GM18870 (cell line): ENCODE data around the gene KLHL26.
"Not testable (repeated sequence)": the region's sequence is repeated elsewhere in the genome, so short reads cannot be mapped to it uniquely, and the experiment has no call there.

Experiments used
- ATAC-seq: cut with Tn5 transposase; IDR thresholded peaks from one replicate; pipeline ENCODE4 v1.9.1; 2021; ENCODE audit warnings: moderate library complexity; ENCODE audit not compliant: unreplicated experiment

The KLHL26 gene

DNA sequence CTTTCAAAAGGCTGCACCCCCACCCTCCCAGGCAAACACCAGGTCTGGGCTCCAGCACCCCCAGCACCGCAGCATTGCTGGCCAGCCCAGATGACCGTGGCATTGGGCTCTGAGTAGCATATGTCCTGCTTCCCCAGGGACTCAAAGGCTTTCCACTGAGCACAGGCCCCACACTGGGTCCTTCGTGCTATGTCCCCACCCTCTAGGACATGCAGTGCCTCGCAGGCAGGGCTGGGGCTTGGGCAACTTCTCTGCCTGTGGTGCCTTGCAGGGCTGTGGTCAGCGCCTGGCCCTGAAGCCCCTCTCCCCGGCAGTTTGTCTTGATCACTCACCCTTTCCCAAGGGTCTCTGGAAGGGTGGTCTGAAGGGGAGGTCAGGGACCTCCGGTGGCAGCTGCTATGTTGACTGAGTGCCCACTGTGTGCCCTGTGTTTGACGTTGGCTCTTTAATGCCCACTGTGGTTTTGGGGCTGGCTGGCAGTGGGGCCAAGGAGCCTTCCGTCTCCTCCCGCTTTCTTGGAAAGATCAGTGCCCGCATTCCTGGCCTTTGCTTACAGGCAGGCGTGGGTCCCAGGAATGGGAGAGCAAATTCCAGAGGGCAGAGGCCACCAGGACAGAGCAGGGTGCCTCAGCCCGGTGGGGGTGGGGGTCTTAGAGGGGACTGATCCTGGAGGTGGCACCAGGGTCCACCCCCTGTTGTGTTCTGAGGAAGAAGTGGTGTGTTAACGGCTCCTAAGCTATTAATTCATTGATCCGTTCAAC lies 26.3 kb downstream of the KLHL26 start:
- ATAC-seq = no peak

DNA sequence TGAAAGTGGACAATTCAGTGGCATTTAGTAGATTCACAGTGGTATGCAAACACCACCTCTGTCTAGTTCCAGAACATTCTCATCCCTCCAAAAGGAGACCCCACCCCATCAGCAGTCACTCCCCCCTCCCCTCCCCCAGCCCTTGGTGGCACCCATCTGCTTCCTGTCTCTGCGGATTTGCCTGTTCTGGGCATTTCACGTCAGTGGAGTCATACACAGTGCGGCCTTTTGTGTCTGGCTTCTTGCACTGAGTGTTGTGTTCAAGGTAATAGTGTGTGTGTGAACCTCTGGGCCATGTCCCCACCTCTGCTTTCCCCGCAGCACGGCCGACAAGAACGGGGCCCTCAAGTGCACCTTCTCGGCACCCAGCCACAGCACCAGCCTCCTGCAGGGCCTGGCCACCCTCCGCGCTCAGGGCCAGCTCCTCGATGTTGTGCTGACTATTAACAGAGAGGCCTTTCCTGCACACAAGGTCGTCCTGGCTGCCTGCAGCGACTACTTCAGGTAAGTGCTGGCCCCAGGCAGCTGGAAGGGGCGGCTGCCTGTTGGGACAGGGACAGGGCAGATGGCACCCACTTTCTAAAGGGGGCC lies 27.2 kb downstream of the KLHL26 start:
- no peak for ATAC-seq

DNA sequence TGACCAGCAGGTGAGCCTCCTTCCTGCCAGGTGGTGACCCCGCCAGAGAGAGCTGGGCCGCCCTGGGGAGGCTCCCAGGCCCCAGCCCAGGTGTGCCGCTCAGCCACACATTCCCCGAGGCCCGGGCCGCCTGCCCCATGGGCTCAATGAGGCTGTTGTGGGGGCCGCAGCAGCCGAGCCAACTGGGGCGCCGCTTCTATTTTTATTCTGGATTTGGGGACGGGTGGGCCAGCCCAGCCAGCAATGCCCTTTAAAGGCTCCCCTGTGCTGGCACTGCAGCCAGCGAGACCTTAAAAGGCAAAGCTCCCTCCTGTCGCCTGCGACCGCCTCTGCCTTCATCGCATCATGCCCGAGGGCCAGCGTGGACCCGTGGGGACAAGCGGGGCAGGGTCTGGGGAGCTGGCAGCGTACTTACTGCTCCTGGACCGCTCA lies 29.0 kb downstream of the KLHL26 start:
- ATAC-seq = no peak

DNA sequence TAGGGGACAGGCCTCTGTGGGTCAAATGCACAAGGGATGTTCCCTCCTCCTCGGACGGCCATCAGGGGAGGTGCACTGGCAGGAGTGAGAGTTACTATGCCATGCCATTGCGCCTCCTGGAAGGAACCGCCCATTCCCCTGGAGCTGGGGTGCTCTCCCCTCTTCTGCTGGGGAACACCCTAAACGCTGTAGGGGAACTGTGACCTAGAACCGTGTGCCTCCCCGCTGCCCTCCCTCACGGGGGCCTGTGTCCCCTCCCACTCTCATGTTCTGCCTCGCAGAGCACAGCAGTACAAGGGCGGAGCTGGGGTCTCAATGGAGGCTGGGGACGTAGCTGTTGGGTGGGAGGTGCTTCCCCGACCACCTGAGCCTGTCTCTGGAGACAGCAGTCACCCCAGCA lies 29.5 kb downstream of the KLHL26 start:
- ATAC-seq = no peak

DNA sequence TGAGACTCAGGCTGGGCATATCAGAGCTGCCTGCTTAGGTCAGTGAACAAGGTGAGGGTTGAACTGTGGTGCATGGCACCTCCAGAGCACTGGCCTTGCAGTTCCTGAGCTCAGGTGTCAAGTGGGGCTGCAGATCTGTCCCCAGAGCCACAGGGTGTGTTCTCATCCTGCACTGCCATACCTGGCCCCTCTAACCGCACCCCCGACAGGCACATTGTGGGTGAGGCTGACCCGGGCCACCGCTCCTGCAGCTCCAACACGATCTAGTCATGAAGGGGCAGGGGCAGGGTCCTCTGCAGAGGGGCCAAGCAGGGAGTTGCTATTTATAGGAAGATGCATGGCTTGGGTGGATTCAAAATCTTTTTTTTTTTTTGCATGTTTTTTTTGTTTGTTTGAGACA lies 30.0 kb downstream of the KLHL26 start:
- ATAC-seq = no peak

DNA sequence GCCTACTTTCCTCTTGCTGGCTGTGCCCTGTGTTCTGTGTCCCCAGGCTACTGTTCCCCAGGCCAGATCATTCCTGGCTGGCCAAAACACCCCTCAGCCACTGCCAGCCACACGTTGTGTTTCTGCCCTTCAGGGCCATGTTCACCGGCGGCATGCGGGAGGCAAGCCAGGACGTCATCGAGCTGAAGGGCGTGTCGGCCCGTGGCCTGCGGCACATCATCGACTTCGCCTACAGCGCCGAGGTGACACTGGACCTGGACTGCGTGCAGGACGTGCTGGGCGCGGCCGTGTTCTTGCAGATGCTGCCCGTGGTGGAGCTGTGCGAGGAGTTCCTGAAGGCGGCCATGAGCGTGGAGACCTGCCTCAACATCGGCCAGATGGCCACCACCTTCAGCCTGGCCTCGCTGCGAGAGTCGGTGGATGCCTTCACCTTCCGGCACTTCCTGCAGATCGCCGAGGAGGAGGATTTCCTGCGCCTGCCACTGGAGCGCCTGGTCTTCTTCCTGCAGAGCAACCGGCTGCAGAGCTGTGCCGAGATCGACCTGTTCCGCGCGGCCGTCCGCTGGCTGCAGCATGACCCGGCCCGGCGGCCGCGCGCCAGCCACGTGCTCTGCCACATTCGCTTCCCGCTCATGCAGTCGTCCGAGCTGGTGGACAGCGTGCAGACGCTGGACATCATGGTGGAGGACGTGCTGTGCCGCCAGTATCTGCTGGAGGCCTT lies 30.9 kb downstream of the KLHL26 start:
- no peak for ATAC-seq

DNA sequence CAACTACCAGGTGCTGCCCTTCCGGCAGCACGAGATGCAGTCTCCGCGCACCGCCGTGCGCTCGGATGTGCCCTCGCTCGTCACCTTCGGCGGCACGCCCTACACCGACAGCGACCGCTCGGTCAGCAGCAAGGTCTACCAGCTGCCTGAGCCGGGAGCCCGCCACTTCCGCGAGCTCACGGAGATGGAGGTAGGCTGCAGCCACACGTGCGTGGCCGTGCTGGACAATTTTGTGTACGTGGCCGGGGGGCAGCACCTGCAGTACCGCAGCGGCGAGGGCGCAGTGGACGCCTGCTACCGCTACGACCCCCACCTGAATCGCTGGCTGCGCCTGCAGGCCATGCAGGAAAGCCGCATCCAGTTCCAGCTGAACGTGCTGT lies 31.4 kb downstream of the KLHL26 start:
- ATAC-seq = no peak

DNA sequence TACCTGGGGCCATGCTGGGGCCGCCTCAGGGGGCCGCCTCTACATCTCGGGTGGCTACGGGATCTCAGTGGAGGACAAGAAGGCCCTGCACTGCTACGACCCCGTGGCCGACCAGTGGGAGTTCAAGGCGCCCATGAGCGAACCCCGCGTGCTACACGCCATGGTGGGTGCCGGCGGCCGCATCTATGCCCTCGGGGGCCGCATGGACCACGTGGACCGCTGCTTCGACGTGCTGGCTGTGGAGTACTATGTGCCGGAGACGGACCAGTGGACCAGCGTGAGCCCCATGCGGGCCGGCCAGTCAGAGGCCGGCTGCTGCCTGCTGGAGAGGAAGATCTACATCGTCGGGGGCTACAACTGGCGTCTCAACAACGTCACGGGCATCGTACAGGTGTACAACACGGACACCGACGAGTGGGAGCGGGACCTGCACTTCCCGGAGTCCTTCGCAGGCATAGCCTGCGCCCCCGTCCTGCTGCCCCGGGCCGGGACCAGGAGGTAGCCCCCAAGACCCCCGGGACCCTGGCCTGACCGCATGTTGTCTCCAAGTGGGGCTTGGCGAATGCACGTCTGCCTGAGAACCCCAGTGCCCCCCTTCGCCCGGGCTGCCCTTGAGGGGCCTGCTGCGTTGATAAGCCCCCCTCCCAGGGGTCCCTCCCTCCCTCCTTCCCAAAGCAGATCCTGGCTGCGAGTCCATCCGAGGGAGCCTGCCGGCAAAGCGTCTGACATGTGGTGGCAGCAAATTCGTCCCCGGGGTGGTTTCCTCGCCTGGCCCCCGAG lies 32.1 kb downstream of the KLHL26 start:
- ATAC-seq = no peak

DNA sequence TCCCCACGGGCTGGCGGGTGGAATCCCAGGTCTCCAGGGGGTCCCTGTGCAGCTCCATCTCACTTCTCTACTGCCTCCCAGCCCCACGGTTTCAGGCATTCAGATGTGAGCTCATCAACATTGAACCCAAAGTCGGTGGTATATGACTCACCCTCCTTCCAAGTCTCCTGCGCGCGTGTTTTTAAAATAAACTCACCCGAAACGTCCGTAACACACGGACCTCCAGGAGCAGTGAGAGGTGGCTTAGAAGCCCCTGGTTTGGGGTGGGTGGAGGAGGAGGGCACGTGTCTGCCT lies 32.6 kb downstream of the KLHL26 start:
- no peak for ATAC-seq

DNA sequence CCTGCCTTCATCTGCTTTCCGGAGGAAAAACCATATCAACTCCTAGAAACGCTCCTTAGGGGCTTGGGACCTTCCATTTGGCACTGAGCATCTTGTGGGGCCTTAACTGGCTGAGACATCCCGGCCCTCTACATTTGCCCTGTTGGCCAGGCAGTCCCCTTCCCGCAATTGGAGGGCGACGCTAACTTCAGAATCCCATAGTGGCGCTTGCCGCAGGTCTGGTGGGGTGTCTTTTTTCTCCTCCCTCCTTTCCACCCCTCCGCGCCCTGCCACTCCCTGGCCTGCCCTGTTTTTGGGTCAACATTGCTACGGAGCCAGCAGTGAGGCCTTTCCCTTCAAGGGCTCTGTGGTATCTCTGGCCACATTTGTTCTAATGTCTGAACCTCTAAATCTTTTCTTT lies 33.1 kb downstream of the KLHL26 start:
- ATAC-seq = no peak

DNA sequence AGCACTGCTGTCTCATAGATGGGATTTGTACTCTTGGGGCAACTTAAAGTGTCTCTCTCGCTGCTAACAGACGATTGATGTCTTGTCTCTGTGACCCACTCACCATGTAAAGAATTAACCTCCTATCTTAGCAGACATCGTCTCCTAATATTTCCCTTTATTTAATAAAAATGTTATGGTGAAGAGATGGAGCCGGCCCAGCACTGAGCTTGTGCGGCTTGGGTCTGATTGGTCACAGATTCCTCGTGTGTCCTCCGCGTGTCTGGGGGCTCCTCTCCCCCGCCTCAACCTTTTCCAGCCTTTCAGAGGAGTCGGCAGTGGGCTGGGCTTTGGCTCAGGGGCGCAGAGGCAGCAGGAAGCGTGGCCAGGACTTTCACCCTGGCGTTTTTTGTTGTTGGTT lies 33.5 kb downstream of the KLHL26 start:
- no peak for ATAC-seq

DNA sequence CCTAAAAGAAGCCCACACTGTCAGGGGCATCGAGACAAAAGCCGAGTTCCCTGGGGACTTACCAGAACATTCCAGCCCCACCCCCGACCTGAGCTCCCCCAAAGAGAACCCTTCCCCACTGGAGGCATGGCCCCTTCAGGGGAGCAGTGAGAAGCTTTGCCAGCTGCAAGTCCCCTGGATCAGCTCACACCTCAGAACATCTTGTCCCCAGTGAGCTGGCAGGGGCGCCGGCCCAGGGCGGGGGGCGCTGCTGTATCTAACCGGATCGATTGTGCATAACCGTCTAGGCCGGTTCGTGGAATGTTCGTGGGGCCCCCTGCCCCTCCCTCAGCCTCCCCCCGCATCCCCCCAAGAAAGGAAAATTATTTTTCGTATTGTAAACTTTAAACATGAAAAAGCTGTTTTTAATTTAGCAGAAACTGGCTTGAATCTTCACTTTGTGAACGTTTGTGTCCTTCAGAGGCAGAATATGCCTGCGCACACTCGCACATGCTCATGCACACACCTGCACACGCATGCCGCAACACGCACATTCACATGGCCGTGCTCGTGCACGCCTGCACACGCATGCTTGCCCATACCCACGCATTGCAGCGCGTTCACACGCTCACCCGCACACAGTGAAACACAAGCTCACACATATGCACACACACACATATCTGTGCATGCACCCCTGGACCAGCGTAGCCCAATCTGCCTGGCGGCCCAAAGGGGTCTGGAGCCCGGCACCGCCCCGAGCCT lies 34.6 kb downstream of the KLHL26 start:
- no peak for ATAC-seq

DNA sequence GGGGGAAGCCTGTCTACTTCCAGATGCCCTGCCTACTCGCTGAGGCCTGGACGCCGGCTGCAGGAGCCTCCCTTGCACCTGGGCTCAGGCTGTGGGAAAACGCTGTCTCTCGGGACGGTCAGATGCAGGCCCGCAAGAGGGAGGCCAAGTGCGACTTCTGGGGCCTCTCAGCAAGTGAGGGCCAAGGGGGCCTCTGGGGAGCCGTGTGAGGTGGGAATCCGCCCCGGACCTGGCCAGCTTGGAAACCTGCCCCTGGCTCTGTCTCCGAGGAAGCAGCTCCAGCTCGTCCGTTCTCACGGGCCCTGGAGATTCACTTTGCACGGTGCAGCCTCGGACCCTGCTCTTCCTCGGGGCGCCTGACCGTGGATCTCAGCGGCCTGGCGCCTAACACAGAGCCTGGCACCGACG lies 35.2 kb downstream of the KLHL26 start:
- no peak for ATAC-seq

DNA sequence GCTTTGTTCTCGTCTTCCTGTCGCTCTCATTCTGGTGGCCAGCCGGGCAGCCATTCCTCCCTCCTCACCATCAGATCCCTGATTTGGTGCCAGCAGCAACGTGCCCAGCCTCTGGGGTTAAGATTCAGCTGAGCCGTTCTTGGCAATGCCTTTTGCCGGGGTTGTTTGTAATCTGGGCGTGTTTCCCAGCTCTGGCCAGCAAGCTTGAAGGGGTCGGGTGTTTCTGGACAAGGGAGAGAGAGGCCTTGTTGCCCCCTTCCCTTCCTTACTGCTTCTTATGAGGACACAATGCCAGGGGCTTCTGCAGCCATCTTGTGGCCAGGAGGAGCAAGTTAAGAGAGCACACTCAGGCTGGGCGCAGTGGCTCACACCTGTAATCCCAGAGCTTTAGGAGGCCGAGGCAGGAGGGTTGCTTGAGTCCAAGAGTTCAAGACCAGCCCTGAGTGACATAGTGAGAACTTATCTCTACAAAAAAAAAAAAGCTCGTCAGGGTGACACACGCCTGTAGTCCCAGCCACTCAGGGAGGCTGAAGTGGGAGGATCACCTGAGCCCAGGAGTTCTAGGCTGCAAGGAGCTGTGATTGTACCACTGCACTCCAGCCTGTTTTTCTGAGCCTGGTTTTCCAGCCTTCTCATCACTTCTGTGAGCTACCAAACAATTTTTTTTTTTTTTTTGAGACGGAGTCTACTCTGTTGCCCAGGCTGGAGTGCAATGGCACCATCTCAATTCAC lies 35.9 kb downstream of the KLHL26 start:
- no peak for ATAC-seq

DNA sequence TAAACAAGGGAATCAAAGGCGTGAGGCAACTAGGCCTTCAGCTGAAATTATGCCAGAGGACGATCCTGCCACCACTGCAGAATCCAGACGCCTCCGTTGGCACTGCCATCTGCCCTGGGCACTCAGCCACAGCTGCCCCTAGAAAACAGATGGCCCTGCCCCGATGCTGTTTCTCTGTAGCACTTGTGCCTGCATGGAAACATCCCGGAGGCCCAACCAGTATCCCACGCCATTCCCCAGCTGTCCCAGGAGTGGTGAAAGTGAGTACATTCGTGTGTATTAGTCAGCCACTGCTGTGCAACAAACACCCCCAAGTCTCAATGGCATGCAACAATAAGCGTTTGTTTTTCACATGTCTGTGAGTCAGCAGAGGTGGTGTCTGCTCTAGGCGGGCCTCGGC lies 37.8 kb downstream of the KLHL26 start:
- ATAC-seq = no peak

DNA sequence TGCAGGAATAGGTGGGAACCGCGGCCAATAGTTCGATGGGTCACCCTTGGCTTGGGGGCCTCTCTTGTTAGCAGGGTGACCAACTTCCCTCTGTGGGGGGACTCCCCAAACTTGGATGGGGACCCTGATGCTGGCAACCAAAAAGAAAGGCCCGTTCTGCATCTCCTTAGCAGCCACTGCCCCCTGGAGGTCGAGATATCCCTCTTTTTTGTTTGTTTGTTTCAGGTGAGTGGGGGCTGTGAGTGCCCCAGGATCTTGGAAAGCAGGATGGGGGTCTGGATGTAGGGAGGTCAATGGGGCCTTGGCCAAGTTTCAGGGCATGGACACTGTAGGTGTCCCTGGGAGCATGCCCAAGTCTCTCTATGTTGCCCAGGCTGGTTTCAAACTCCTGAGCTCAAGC lies 39.0 kb downstream of the KLHL26 start:
- no peak for ATAC-seq

DNA sequence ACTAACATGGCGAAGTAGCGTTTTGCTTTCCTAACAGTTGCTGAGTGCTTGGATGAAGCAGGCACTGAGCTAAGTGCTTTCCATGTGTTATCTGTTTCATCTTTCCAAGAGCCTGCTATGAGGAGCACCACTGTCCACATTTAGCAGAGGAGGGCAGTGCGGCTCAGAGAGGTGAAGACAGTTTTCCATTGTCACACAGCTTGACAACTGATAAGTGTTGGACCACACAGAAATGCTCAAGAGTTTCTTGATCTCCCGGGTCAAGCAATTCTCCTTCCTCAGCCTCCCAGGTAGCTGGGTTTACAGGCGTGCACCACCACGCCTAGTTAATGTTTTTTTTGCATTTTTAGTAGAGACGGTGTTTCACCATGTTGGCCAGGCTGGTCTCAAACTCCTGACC lies 39.9 kb downstream of the KLHL26 start:
- no peak for ATAC-seq

DNA sequence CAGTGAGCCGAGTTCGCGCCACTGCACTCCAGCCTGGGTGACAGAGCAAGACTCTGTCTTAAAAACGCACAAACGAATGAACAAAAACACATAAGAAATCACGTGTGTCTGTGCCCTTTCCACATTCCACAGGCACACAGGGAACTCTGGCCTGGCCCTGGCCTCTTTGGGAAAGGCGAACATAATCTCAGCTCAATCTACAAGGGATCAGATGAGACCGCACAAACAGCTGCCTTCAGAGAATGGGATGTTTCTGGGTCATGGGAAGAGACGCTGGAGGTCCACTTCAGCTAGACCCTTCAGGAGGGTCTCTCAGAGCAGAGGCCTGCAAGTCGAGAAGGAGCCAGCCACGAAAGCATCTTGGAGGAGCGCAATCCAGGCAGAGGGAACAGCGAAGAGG lies 40.3 kb downstream of the KLHL26 start:
- no peak for ATAC-seq

DNA sequence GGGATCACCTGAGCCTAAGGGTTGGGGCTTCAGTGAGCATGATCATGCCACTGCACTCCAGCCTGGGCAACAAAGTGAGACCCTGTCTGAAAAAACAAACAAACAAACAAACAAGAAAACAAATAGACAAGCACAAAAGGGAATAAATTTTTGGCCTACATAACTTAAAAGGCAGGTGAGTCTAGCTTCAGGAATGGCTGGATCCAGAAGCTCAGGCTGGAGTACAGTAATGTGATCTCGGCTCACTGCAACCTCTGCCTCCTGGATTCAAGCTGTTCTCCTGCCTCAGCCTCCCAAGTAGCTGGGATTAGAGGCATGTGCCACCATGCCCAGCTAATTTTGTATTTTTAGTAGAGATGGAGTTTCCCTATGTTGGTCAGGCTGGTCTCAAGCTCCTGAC lies 43.3 kb downstream of the KLHL26 start:
- not testable (repeated sequence) for ATAC-seq

DNA sequence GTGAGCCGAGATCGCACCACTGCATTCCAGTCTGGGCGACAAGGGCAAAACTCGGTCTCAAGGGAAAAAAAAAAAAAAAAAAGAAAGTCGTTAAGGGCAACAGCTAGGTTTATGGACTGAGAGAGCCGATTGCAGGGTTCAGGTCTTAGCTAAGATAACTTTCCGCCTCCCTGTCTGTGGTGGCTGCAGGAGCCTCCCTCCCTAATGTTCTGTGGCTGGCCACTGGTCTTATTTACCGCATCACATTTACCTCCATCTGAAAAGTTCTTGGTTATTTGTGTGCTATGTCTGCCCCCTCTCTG lies 45.9 kb downstream of the KLHL26 start:
- ATAC-seq = no peak
